Measurements from ENCODE around the gene MAST2.

The MAST2 gene

GRCh38 chr1:45864167-45865106 lies 61.0 kb downstream of the MAST2 start:
- Histone ChIP-seq H3K9me3 (ENCODE audit: low read length) (no peaks in the 10 kb centered on the region), H3F3A (ENCODE audit: insufficient read depth, low read length) (peaks cover 3% of the 10 kb centered on the region; the same call in 1 of the 2 replicates), H3K4me1 (ENCODE audit: insufficient read depth, low read length, severe bottlenecking) (peaks cover 84% of the 10 kb centered on the region), H3K27me3 (ENCODE audit: insufficient read depth, low read length) (no peaks in the 10 kb centered on the region), H3K79me2 (ENCODE audit: insufficient read depth, low read length) (peaks cover 14% of the 10 kb centered on the region; the same call in 1 of the 2 replicates), H3K9ac (ENCODE audit: low read length) (peak overlapping the region; percentile 25; the same call in 1 of the 2 replicates), H3K36me3 (ENCODE audit: insufficient read depth, low read length) (no peaks in the 10 kb centered on the region; the same call in 1 of the 2 replicates), H3K27ac (ENCODE audit: low read depth, low read length, poor library complexity, severe bottlenecking) (peak overlapping the region; percentile 84), H3K4me2 (ENCODE audit: low read length) (peak overlapping the region; percentile 62), H4K20me1 (ENCODE audit: insufficient read depth, low read length) (no peaks in the 10 kb centered on the region), H3K9me2 (ENCODE audit: low read depth, low read length) (no peaks in the 10 kb centered on the region), H2AFZ (ENCODE audit: low read length) (no peak overlapping the region), H3K4me3 (ENCODE audit: low read depth, low read length, poor library complexity, severe bottlenecking) (peak overlapping the region; percentile 33)
- TF ChIP-seq EZH2 (IDR thresholded peaks at IDR 0.05; ENCODE audit: borderline replicate concordance, low read length) (no peak), CTCF (IDR thresholded peaks at IDR 0.05; ENCODE audit: low read length) (no peak)

GRCh38 chr1:45867697-45868348 lies 64.4 kb downstream of the MAST2 start:
- no peaks in the 10 kb centered on the region for H3K27me3 ChIP-seq (ENCODE audit: insufficient read depth, low read length)
- H3K9ac ChIP-seq (ENCODE audit: low read length): no peak overlapping the region
- peaks cover 10% of the 10 kb centered on the region; the same call in 1 of the 2 replicates for H3K79me2 ChIP-seq (ENCODE audit: insufficient read depth, low read length)
- H3K4me1 ChIP-seq (ENCODE audit: insufficient read depth, low read length, severe bottlenecking): peaks cover 58% of the 10 kb centered on the region
- peak overlapping the region; percentile 34 for H3K27ac ChIP-seq (ENCODE audit: low read depth, low read length, poor library complexity, severe bottlenecking)
- no peaks in the 10 kb centered on the region for H3K36me3 ChIP-seq (ENCODE audit: insufficient read depth, low read length)
- H3F3A ChIP-seq (ENCODE audit: insufficient read depth, low read length): no peaks in the 10 kb centered on the region
- no peaks in the 10 kb centered on the region for H4K20me1 ChIP-seq (ENCODE audit: insufficient read depth, low read length)
- no peaks in the 10 kb centered on the region for H3K9me2 ChIP-seq (ENCODE audit: low read depth, low read length)
- no peaks in the 10 kb centered on the region for H3K9me3 ChIP-seq (ENCODE audit: low read length)
- TF ChIP-seq EZH2 (IDR thresholded peaks at IDR 0.05; ENCODE audit: borderline replicate concordance, low read length) (no peak), CTCF (IDR thresholded peaks at IDR 0.05; ENCODE audit: low read length) (no peak)
- H3K4me3 ChIP-seq (ENCODE audit: low read depth, low read length, poor library complexity, severe bottlenecking): no peak overlapping the region
- H2AFZ ChIP-seq (ENCODE audit: low read length): no peak overlapping the region
- no peak overlapping the region; the same call in 1 of the 2 replicates for H3K4me2 ChIP-seq (ENCODE audit: low read length)

- H3F3A ChIP-seq (ENCODE audit: insufficient read depth, low read length): no peaks in the 10 kb centered on the region
- TF ChIP-seq CTCF (IDR thresholded peaks at IDR 0.05; ENCODE audit: low read length): no peak
- no peak for TF ChIP-seq EZH2 (IDR thresholded peaks at IDR 0.05; ENCODE audit: borderline replicate concordance, low read length)
- no peak overlapping the region for H3K4me3 ChIP-seq (ENCODE audit: low read depth, low read length, poor library complexity, severe bottlenecking)
- H3K36me3 ChIP-seq (ENCODE audit: insufficient read depth, low read length): no peaks in the 10 kb centered on the region
- H3K79me2 ChIP-seq (ENCODE audit: insufficient read depth, low read length): peaks cover 10% of the 10 kb centered on the region; the same call in 1 of the 2 replicates
- H3K27me3 ChIP-seq (ENCODE audit: insufficient read depth, low read length): no peaks in the 10 kb centered on the region
- H3K9me3 ChIP-seq (ENCODE audit: low read length): no peaks in the 10 kb centered on the region
- no peak overlapping the region for H3K27ac ChIP-seq (ENCODE audit: low read depth, low read length, poor library complexity, severe bottlenecking)
- no peak overlapping the region for H2AFZ ChIP-seq (ENCODE audit: low read length)
- H3K9me2 ChIP-seq (ENCODE audit: low read depth, low read length): no peaks in the 10 kb centered on the region
- no peaks in the 10 kb centered on the region for H4K20me1 ChIP-seq (ENCODE audit: insufficient read depth, low read length)
- peaks cover 48% of the 10 kb centered on the region for H3K4me1 ChIP-seq (ENCODE audit: insufficient read depth, low read length, severe bottlenecking)
- no peak overlapping the region for H3K9ac ChIP-seq (ENCODE audit: low read length)
- H3K4me2 ChIP-seq (ENCODE audit: low read length): no peak overlapping the region
Measured at GRCh38 chr1:45868861-45869260, 65.4 kb downstream of the MAST2 start.

Data from OCI-LY1 (cell line).